Measurements from ENCODE around the gene KIF5A.
A peak's percentile ranks its signal among the peaks of the same experiment; 100 is the strongest.

Gene KIF5A

DNA sequence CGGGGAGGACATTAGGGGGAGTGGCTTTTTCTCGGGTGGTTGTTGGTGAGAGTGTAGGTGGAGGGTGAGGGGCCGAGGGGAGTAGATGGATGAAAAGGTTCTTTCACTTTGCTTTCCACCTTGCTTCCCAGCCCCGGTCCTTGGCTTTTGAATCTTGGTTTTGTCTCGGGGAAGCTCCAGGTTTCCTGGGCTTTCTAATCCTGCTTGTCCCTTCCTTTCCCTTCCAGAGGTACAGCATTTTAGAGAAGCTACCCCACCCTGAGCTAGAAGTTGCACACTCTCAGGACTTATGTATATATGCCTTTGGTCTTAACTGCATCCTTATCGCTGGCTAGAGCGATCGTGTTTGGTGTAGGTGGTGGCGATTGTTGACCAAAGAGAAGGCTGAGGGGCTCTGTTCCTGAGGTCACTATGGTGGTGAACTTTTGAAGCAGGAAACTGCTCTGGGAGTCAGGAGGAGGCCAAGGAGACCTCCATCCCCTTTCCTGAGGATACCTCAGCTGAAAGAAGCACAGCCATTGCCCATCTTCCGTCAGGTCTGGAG is 42.0 kb downstream of the KIF5A start:
- peak overlapping the region; percentile 74 for H3K4me3 ChIP-seq (replicated peaks; ENCODE audit: low read depth, low read length)
- TF ChIP-seq, protein P1, sequence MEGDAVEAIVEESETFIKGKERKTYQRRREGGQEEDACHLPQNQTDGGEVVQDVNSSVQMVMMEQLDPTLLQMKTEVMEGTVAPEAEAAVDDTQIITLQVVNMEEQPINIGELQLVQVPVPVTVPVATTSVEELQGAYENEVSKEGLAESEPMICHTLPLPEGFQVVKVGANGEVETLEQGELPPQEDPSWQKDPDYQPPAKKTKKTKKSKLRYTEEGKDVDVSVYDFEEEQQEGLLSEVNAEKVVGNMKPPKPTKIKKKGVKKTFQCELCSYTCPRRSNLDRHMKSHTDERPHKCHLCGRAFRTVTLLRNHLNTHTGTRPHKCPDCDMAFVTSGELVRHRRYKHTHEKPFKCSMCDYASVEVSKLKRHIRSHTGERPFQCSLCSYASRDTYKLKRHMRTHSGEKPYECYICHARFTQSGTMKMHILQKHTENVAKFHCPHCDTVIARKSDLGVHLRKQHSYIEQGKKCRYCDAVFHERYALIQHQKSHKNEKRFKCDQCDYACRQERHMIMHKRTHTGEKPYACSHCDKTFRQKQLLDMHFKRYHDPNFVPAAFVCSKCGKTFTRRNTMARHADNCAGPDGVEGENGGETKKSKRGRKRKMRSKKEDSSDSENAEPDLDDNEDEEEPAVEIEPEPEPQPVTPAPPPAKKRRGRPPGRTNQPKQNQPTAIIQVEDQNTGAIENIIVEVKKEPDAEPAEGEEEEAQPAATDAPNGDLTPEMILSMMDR (IDR thresholded peaks at IDR 0.05; ENCODE audit: low read depth, low read length, missing control alignments): no peak
- no peak for DNase-seq (ENCODE audit: extremely low read depth, low read depth)

DNA sequence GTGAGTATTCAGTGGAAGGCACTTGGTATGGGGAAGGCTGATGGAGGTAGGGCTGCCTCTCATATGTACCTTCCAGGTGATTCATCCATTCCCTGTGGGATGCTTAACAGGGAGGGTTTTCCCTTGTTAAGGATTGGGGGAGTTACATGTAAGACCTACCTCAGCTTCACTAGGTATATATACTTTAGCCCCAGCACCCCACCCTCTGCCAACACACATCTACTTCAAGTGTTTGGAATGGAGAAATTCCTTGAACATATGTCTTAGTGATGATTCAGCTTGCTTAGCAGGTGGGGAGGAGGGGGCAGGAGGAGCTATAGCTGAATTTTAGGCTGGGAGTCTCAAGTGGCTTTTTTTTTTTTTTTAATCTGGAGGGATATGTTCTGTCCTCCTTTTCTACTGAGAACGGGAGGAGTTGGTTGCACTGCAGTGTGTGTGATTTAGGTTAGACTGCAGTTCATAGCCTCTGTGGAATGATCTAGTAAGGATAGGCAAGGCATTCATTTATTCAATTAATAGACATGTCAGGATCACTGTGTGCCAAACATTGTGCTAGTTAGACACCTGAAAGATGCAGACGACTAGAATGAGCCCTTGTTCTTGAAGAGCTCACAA is 42.8 kb downstream of the KIF5A start:
- H3K4me3 ChIP-seq (replicated peaks; ENCODE audit: low read depth, low read length): no peak overlapping the region
- no peak for DNase-seq (ENCODE audit: extremely low read depth, low read depth)
- TF ChIP-seq, protein P1 (IDR thresholded peaks at IDR 0.05; ENCODE audit: low read depth, low read length, missing control alignments): no peak

DNA sequence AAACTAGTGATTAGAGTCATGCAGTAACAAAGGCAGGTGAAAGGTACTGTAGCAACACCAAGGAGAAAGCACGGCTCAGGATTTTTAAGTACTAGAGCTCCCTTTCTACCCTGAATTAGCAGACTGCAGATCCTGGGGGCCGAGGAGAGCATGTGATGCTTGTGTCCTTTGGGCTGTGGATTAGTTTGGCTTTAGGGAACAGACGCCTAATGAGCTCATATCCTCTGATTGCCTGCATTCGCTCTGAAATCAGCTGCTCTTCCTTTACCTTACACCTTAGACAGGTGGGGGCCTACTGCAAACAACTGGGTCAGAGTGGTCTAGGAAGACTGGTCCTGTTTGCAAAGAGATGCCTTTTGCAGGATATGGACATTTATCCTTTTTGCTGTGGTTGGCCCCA is 43.3 kb downstream of the KIF5A start:
- no peak for DNase-seq (ENCODE audit: extremely low read depth, low read depth)
- H3K4me3 ChIP-seq (replicated peaks; ENCODE audit: low read depth, low read length): no peak overlapping the region
- TF ChIP-seq, protein P1 (IDR thresholded peaks at IDR 0.05; ENCODE audit: low read depth, low read length, missing control alignments): no peak

DNA sequence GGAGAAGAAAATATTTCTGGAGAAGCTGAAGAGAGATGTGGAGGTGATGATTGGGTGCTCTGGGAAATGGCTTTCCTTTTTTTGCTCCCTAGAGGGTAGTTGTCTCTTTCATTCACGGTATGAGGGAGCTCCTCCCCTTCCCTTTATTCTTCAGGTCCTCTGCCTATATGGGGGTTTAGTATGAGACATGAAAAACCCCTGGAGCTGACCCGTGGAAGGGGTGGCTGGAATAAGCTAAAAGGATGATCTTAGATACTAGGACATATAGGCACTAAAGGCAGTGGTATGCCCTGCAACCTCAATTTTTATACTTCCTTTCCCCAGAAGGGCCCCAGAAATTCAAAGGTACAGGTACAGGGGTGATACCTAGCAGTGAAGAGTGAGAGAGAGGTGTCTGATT is 50.6 kb downstream of the KIF5A start:
- H3K4me3 ChIP-seq (replicated peaks; ENCODE audit: low read depth, low read length): no peak overlapping the region
- DNase-seq (ENCODE audit: extremely low read depth, low read depth): no peak
- TF ChIP-seq, protein P1 (IDR thresholded peaks at IDR 0.05; ENCODE audit: low read depth, low read length, missing control alignments): no peak

DNA sequence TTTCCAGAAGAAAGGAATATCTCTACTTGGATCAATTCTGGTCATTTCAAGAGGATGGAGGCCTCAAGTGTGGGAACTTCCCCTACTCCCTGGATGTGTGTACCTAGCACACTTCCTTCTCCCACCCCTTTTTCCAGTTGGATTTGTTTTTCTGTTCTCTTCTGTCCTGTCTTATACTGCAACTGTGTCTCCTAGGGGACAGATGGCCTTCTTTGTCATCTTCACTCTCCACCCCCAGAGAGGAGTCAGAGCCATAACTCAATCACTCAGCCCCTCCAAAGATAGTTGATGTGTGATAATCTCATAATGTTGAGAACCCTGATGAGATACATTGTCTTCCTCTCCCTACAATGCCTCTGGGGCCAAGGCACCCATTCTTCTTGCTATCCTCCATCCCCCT is 52.7 kb downstream of the KIF5A start:
- H3K4me3 ChIP-seq (replicated peaks; ENCODE audit: low read depth, low read length): no peak overlapping the region
- no peak for DNase-seq (ENCODE audit: extremely low read depth, low read depth)
- TF ChIP-seq, protein P1 (IDR thresholded peaks at IDR 0.05; ENCODE audit: low read depth, low read length, missing control alignments): no peak

DNA sequence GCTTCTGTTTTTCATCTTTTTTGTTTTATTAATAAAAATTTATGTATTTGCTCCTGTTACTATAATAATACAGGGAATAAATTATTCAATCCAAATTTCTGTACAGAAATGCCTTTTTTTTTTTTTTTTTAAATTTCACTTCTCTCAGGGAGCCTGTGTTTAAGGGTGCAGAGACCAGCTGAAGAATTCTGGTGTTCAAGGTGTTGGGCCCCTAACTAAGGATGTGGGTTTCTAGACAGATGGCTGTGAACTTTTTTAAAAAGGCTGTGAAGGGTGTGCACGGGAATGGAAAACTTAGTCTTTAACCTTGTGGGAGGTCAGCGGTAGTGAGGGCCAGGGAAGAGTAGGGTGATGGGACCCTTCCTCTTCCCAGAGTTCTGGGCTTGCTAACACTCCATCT is 53.5 kb downstream of the KIF5A start:
- H3K4me3 ChIP-seq (replicated peaks; ENCODE audit: low read depth, low read length): no peak overlapping the region
- DNase-seq (ENCODE audit: extremely low read depth, low read depth): no peak
- TF ChIP-seq, protein P1 (IDR thresholded peaks at IDR 0.05; ENCODE audit: low read depth, low read length, missing control alignments): no peak

Data from HFF-Myc (cell line).